Inflammatory macrophage treated with lipopolysaccharide for 1 hour (primary cell): ENCODE measurements around the gene DECR2.
"Not testable (repeated sequence)": the region's sequence is repeated elsewhere in the genome, so short reads cannot be mapped to it uniquely, and the experiment has no call there.

Source experiments
- DNase-seq, 2 donors: peaks; one replicate each; pipeline ENCODE4 v3.0.0-alpha.2; 2020 to 2022

DECR2 gene

GRCh38 chr16:401468-402348 lies at the start of gene DECR2:
DECR2 (plus strand) TSS chr16:401885; CDS start chr16:401964, 79 bp downstream.
- DNase-seq: peak; percentile 88 to 96

- peak; percentile 97 to 99 for DNase-seq
Measured at GRCh38 chr16:352547-353403, 48.9 kb upstream of the DECR2 start, which contains the start of gene AXIN1. AXIN1 (minus strand) TSS chr16:352723; CDS start chr16:347025, 5,698 bp downstream.

- no peak for DNase-seq
Measured at GRCh38 chr16:353404-354290, 48.0 kb upstream of the DECR2 start.

GRCh38 chr16:354291-354881 lies 47.3 kb upstream of the DECR2 start:
- no peak for DNase-seq

- DNase-seq: no peak
Measured at GRCh38 chr16:354971-355461, 46.7 kb upstream of the DECR2 start.

- no peak for DNase-seq
Measured at GRCh38 chr16:356741-357140, 44.9 kb upstream of the DECR2 start.

- DNase-seq: no peak
Measured at GRCh38 chr16:359067-359763, 42.5 kb upstream of the DECR2 start.

GRCh38 chr16:359871-360697 lies 41.6 kb upstream of the DECR2 start:
- no peak for DNase-seq

GRCh38 chr16:360698-361336 lies 40.9 kb upstream of the DECR2 start:
- DNase-seq: no peak

- no peak for DNase-seq
Measured at GRCh38 chr16:361341-361871, 40.3 kb upstream of the DECR2 start.

GRCh38 chr16:361872-362701 lies 39.6 kb upstream of the DECR2 start:
- DNase-seq: peak; percentile 57 to 66

- not testable (repeated sequence) for DNase-seq
Measured at GRCh38 chr16:362702-362999, 39.0 kb upstream of the DECR2 start.

- DNase-seq: no peak
Measured at GRCh38 chr16:363110-363765, 38.4 kb upstream of the DECR2 start.

GRCh38 chr16:363766-364490 lies 37.8 kb upstream of the DECR2 start:
- no peak for DNase-seq

- DNase-seq: no peak
Measured at GRCh38 chr16:364595-365491, 36.8 kb upstream of the DECR2 start.

GRCh38 chr16:366476-366875 lies 35.2 kb upstream of the DECR2 start:
- DNase-seq: no peak
